Breast epithelium (tissue), 3 donors: ENCODE data around the gene SLC35G2.

Experiments
- CTCF ChIP-seq, 3 donors: fragments of 450-650 bp; IDR thresholded peaks; one replicate each; pipeline ENCODE4 v1.5.1; 2016 to 2017; ENCODE audit warnings: antibody characterized with exemption in 3 of 3, mild to moderate bottlenecking in 3 of 3, moderate library complexity in 3 of 3
- POLR2AphosphoS5 ChIP-seq, 3 donors: sonication (generic); formaldehyde crosslinking; IDR thresholded peaks; one replicate each; pipeline ENCODE4 v1.6.1; 2017; ENCODE audit warnings: antibody characterized with exemption in 3 of 3

GRCh38 chr3:136840252-136840651, 21.3 kb downstream of the SLC35G2 start:
- TF ChIP-seq POLR2AphosphoS5 (IDR thresholded peaks at IDR 0.05) = no peak
- no peak for TF ChIP-seq CTCF (IDR thresholded peaks at IDR 0.05)
